GM18505 (cell line): Measurements from ENCODE around the gene MAP2K7.
"Not testable (repeated sequence)": the region's sequence is repeated elsewhere in the genome, so short reads cannot be mapped to it uniquely, and the experiment has no call there.

ENCODE experiments used
- ATAC-seq: cut with Tn5 transposase; IDR thresholded peaks from one replicate; pipeline ENCODE4 v1.9.1; 2021; ENCODE audit not compliant: unreplicated experiment
- POLR2A ChIP-seq: IDR thresholded peaks from 4 replicates; pipeline ENCODE4 v1.6.1; 2011; ENCODE audit warnings: borderline replicate concordance; ENCODE audit not compliant: insufficient read depth, insufficient read length; ENCODE audit errors: extremely low read depth

The MAP2K7 gene

DNA sequence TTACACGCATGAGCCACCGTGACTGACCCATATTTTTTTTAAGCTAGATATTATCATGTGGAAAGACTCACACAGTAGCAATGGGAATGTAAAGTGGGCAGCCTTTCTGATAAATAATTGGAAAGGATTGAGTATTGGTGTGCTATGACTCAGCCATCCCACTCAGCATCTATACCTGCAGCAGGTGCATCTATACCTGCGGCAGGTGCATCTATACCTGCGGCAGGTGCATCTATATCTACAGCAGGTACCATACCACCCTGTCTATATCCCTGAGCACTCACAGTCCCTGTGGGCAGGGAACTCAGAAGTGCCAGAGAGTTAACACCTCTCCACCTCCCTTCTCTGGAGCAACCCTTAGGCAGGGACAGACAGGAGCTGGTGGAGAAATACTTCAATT lies 20.6 kb upstream of the MAP2K7 start:
- no peak for TF ChIP-seq POLR2A
- ATAC-seq = no peak

DNA sequence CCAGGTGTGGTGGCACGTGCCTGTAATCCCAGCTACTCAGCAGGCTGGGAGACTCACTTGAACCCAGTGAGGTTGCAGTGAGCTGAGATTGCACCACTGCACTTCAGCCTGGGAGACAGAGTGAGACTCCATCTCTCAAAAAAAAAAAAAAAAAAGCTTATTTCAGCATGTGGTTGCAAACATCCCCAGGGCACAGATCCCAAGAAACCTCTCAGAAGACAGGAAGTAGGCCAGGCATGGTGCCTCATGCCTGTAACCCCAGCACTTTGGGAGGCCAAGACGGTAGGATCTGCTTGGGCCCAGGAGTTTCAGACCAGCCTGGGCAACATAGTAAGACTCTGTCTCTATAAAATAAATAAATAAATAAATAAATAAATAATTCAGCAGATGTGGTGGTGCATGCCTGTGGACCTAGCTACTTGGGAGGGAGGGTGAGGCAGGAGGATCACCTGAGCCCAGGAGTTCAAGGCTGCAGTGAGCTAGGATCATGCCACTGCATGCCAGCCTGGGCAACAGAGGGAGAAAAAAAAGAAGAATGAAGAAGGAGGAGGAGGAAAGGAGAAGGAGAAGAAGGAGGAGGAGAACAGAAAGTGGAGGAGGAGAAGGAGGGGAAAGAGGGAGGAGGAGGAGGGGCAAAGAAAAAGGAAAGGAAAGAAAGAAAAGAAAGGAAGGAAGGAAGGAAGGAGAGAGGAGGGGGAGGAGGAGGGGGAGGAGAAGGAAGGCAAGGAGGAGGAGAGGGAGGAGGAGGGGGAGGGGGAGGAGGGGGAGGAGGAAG lies 19.7 kb upstream of the MAP2K7 start:
- no peak for TF ChIP-seq POLR2A
- ATAC-seq = no peak

DNA sequence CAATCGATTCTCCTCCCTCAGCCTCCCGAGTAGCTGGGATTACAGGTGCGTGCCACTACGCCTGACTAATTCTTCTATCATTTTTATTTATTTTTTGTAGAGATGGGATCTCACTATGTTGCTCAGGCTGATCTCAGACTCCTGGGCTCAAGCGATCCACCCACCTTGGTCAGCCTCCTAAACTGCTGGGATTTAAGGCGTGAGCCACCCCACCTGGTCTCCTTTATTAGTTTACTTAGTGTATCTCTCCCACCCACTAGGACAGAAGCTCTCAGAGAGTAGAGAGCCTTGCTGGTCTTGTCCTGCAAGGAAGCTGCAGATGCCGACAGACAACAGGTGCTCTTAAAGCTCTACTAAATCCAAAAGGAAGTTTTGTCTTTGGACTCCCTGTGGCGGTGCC lies 17.9 kb upstream of the MAP2K7 start:
- ATAC-seq = no peak
- TF ChIP-seq POLR2A = no peak

DNA sequence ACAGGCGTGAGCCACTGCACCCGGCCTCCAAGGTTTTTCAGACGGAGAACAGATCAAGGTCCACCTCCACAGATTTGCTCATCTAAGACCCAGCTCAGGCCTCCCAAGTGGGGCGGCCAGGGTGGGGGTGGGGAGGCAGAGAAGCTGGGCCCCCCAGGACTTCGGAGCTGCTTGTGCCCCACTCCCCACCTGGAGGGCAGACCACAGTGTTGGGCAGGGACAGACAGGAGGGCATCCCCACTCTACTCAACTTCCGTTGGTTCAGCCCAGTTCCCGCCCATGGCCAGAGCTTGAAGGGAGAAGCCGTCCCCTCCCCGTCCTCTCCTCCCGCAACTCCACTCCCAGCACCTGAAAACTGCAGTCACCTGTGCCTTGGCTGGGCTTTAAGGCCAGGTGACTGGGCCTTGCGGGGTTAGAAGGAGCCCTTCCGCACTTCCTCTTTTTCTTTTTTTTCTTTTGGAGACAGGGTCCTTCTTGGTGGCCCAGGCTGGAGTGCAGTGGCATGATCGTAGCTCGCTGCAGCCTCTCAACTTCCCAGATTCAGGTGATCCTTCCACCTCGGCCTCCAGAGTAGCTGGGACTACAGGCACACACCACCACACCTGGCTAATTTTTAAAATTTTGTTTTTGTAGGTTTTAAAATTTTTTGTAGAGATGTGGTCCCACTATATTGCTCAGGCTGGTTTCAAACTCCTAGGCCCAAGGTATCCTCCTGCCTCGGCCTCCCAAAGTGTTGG lies 16.1 kb upstream of the MAP2K7 start:
- TF ChIP-seq POLR2A = no peak
- no peak for ATAC-seq

DNA sequence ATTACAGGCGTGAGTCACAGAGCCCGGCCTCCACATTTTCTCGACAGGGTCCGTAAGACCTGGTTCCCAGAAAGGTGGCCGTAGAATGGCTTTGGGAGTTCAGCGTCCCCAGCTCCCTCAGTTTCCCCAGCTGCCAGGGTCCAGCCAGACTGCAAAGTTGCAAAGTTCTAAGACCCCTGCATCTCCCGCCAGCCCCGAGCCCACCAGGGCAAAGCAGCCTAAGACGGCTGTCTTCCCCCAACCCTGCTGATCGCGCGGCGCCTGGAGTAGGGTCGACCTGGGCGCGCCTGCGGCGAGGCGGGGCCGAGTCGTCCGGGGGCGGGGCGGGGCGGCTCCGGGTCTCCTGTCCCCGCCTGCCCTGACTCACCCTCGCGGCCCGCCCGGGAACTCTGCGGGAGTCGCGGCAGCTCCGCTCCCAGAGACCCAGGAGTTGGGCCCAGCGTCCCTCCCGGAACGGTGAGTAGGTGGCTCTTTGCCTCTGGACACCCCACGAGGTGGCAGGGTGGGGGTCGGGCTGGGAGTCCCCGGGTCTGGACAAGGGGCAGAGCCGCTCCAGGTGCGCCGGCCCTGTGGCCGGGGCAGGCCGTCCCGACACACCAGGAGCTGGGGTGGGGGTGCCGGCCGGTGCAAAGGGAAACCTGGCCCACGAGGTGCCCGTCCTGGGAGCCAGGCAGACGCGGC lies 15.4 kb upstream of the MAP2K7 start, which contains the start of gene LRRC8E:
Gene LRRC8E, plus strand, starts transcription at position 366 of the 681 bp plus-strand sequence. CDS start 7,094 bp downstream, outside the sequence.
- no peak for TF ChIP-seq POLR2A
- ATAC-seq = no peak

DNA sequence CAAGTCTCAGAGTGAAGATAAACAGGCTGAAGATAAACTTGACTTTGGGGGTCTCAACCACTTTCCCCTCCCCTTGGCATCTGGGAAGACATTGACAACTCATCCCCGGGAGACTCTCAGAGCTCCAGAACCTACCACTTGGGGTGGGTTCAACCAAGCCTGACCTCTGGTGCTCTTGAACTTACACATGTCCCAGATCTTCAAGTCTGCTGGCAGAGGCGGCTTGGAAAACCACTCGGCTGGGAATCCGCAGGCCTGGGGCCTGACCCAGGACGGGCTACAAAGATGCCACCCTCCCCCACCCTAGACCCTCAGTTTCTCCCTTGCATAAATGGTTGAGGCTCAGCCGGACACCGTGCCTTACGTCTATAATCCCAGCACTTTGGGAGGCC lies 14.9 kb upstream of the MAP2K7 start:
- ATAC-seq = no peak
- no peak for TF ChIP-seq POLR2A

DNA sequence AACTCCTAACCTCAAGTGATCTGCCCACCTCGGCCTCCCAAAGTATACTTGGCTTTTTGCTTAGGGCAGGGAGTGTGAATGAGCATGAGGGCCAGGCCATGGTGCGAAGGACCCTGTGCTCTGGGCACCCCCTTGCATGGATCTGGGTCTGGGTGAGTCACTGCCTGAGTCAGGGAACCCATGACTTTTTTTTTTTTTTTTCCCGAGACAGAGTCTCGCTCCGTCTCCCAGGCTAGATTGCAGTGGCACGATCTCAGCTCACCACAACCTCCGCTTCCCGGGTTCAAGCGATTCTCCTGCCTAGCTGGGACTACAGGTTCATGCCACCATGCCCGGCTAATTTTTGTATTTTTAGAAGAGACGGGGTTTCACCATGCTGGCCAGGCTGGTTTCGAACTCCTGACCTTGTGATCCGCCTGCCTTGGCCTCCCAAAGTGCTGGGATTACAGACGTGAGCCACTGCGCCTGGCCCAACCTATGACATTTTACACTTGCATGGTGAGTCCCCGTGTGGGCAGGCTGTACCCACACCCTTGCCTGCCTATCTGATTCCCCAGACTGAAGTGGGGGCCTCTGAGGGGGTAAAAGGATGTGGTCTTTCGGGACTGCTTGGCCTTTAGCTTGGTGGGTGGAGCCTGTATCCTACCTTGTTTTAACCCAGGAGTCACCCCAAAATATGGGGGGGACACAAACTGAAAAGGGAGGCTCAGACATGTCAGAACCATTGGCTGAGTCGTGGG lies 10.1 kb upstream of the MAP2K7 start:
- ATAC-seq = not testable (repeated sequence)

DNA sequence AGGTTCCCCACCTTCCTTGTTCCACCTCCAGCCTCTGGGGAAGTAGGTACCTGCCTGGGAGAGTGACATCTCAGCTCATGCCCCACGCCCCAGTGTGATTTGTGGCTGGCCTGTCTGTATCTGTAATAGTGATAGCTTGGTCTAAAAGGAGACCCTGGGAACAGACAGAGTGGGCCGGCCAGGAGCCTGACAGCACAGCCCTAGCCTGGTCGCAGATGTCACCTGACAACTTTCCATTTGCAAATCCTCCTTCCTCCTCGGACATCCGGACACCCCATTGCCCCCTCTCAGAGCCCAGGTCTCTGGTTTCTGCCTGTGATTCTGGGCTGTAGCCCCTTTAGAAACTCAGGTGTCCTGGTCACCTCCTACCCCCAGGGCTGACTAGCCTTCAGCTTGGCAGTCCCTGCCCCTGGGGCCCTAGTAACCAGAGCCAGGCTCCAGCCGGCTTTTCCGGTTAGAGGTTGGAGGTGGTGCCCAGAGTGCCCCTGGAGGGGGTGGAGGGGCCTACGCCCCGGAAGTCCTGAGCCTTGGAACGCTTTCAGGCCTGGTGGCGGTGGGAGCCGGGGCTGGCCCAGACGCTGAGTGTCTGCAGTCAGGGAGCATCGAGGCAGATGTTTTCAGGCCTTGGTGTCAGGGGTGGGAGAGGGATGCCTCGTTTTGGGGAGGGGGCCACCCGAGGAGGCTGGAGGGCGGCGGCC lies 8.9 kb upstream of the MAP2K7 start:
- ATAC-seq = no peak
- TF ChIP-seq POLR2A = no peak

DNA sequence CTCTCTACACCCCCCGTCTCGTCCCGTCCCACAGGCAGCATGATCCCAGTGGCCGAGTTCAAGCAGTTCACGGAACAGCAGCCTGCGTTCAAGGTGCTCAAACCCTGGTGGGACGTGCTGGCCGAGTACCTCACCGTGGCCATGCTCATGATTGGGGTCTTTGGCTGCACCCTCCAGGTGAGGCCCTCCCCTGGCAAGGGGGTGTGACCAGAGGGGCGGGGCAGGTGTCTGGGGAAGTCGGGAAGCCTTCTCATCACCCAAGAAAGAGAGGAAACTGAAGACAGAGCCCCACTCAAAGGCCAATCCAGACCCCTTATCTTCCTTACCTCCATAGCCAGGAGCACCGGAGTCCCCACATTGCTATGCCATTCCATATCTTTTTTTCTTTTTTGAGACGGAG lies 8.1 kb upstream of the MAP2K7 start:
- ATAC-seq = no peak
- TF ChIP-seq POLR2A = no peak

DNA sequence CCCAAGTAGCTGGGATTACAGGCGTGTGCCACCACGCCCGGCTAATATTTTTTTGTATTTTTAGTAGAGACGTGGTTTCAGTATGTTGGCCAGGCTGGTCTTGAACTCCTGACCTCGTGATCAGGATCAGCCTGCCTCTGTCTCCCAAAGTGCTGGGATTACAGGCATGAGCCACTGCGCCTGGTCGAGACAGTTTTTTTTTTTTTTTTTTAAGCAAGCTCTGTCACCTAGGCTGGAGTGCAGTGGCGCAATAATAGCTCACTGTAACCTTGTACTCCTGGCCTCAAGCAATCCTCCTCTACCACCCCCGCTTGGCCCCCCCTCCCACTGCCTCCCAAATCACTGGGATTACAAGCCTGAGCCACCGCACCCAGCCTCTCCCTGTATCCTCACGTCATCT lies 6.4 kb upstream of the MAP2K7 start:
- no peak for ATAC-seq
- no peak for TF ChIP-seq POLR2A

DNA sequence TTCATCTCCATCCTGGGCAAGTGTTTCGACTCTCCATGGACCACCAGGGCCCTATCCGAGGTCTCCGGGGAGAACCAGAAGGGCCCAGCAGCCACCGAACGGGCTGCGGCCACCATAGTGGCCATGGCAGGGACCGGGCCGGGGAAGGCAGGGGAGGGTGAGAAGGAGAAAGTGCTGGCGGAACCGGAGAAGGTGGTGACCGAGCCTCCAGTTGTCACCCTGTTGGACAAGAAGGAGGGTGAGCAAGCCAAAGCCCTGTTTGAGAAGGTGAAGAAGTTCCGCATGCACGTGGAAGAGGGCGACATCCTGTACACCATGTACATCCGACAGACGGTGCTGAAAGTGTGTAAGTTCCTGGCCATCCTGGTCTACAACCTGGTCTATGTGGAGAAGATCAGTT lies 4.7 kb upstream of the MAP2K7 start:
- no peak for TF ChIP-seq POLR2A
- no peak for ATAC-seq

DNA sequence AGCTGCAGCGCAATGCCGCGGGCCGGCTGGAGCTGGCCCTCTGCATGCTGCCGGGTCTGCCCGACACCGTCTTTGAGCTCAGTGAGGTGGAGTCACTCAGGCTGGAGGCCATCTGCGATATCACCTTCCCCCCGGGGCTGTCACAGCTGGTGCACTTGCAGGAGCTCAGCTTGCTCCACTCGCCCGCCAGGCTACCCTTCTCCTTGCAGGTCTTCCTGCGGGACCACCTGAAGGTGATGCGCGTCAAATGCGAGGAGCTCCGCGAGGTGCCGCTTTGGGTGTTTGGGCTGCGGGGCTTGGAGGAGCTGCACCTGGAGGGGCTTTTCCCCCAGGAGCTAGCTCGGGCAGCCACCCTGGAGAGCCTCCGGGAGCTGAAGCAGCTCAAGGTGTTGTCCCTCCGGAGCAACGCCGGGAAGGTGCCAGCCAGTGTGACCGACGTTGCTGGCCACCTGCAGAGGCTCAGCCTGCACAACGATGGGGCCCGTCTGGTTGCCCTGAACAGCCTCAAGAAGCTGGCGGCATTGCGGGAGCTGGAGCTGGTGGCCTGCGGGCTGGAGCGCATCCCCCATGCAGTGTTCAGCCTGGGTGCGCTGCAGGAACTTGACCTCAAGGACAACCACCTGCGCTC lies 3.8 kb upstream of the MAP2K7 start:
- ATAC-seq = no peak
- TF ChIP-seq POLR2A = no peak

DNA sequence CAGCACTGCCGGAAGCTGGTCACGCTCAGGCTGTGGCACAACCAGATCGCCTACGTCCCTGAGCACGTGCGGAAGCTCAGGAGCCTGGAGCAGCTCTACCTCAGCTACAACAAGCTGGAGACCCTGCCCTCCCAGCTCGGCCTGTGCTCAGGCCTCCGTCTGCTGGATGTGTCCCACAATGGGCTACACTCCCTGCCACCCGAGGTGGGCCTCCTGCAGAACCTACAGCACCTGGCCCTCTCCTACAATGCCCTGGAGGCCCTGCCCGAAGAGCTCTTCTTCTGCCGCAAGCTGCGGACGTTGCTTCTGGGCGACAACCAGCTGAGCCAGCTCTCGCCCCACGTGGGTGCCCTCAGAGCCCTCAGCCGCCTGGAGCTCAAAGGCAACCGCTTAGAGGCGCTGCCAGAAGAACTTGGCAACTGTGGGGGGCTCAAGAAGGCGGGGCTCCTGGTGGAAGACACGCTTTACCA lies 3.2 kb upstream of the MAP2K7 start:
- no peak for TF ChIP-seq POLR2A
- ATAC-seq = no peak

DNA sequence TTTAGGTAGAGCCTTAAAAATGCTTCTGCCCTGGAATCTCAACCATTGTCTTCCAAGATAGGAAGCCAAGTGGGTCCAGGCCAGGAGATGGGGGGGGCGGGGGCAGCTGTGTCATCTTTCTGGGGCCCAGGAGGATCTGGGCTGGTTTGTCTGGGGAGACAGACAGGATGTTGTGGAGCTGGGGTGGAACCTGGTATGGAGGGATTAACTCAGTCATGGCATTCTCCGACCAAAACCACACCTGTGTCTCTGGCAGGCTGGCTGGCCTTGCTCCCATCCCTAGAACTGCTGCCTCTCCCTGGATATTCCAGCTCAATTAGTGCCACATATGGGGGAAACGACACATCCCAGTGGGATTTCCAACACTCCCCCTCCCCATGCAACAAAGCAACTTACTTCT lies 2.7 kb upstream of the MAP2K7 start:
- no peak for TF ChIP-seq POLR2A
- ATAC-seq = no peak
